GM18858 (cell line): ENCODE measurements around the gene WEE1.
"Not testable (repeated sequence)": the region's sequence is repeated elsewhere in the genome, so short reads cannot be mapped to it uniquely, and the experiment has no call there.

Experiments
- ATAC-seq: cut with Tn5 transposase; IDR thresholded peaks from one replicate; pipeline ENCODE4 v1.9.1; 2021; ENCODE audit not compliant: unreplicated experiment

The WEE1 gene

GRCh38 chr11:9622353-9622752, 48.9 kb downstream of the WEE1 start:
- not testable (repeated sequence) for ATAC-seq

DNA sequence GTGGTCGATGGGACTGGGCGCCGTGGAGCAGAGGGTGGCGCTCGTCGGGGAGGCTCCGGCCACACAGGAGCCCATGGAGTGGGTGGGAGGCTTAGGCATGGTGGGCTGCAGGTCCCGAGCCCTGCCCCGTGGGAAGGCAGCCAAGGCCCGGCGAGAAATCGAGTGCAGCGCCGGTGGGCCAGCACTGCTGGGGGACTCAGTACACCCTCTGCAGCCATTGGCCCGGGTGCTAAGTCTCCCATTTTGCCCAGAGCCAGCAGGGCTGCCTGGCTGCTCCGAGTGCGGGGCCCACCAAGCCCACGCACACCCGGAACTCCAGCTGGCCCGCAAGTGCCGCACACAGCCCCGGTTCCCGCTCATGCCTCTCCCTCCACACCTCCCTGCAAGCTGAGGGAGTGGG, 49.6 kb downstream of the WEE1 start:
- not testable (repeated sequence) for ATAC-seq

DNA sequence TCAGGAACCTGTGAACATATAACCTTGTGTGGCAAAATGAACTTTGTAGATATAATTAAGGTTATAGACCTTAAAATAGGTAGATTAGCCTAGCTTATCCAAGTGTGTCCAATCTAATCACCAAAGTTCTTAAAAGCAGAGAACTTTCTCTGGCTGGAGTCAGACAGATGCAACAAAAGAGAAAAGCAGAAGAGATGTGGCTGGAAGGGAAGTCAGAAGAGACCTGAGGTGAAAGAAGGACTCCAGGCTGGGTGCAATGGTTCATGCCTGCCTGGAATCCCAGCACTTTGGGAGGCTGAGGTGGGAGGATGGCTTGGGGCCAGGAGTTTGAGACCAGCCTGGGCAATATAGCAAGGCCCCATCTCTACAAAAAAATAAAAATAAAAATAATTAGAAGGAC, 51.0 kb downstream of the WEE1 start:
- no peak for ATAC-seq

- no peak for ATAC-seq
Observed at GRCh38 chr11:9625162-9625561, 51.7 kb downstream of the WEE1 start.

GRCh38 chr11:9625728-9626127, 52.3 kb downstream of the WEE1 start:
- no peak for ATAC-seq

GRCh38 chr11:9626496-9627394, 53.3 kb downstream of the WEE1 start:
- no peak for ATAC-seq

- no peak for ATAC-seq
Observed at GRCh38 chr11:9629064-9629463, 55.6 kb downstream of the WEE1 start.

GRCh38 chr11:9633679-9634078, 60.2 kb downstream of the WEE1 start:
- no peak for ATAC-seq

DNA sequence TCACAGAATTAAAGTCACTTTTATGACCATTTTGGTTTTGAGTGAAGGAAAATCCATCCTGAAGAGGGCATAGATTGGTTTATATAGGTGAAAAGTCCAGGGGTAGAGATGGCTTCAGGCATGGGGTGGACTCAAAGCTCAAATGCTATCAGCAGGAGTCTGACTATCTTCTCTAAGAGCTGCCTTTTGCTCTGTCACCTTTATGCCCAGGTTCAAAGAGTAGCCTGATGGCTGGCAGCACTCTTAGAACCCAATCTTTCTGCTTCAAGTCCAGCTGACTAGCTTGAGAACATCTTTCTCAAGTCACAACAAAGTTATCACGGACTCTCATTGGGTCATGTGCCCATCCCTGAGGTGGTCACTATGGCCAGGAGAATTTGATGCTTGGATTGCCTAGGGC, 63.2 kb downstream of the WEE1 start:
- no peak for ATAC-seq

- ATAC-seq: no peak
Observed at GRCh38 chr11:9639099-9639498, 65.6 kb downstream of the WEE1 start.
